Panc1 (cell line): ENCODE data around the gene AMIGO2. TPM values are rescaled to one million over a fixed set of nuclear protein-coding genes. Genes with fewer than 3 reads are reported as not detected.
"Not testable (repeated sequence)": the region's sequence is repeated elsewhere in the genome, so short reads cannot be mapped to it uniquely, and the experiment has no call there.

ENCODE experiments used
- ATAC-seq: fragments of 200-7000 bp; cut with Tn5 transposase; 2 replicates; pipeline ENCODE4 v1.9.1; 2020; ENCODE audit warnings: mild to moderate bottlenecking, moderate library complexity
- BruUV-seq: library from RNA; stranded (reverse); fragments of 400-500 nt; replicated peaks from 2 replicates; lab custom pipeline; 2021; lab: Mats Ljungman, UMichigan
- CTCF ChIA-PET: fragments of 300-600 bp; sonication (Branson Sonifier 250); formaldehyde crosslinking; loops from one replicate; lab custom pipeline; 2022; ENCODE audit warnings: antibody characterized with exemption; lab: Charles Lee
- POLR2A ChIA-PET: fragments of 300-600 bp; sonication (Branson Sonifier 250); formaldehyde crosslinking; loops from one replicate; lab custom pipeline; 2022; ENCODE audit warnings: antibody characterized with exemption; lab: Charles Lee
- DNase-seq: peaks from one replicate; pipeline ENCODE4 v3.0.0-alpha.2; 2010; ENCODE audit warnings: low read depth, low spot score
- H3K27ac ChIP-seq: 2 replicates; pipeline ENCODE4 v1.5.1; 2011; ENCODE audit warnings: mild to moderate bottlenecking, low read length, inconsistent platforms
- H3K27me3 ChIP-seq: fragments of 200-500 bp; sonication (Bioruptor generic); 2 replicates; pipeline ENCODE4 v1.6.0; 2014; ENCODE audit warnings: low read length, inconsistent platforms; ENCODE audit not compliant: control insufficient read depth, insufficient read depth
- H3K36me3 ChIP-seq: fragments of 200-500 bp; sonication (Bioruptor generic); 2 replicates; pipeline ENCODE4 v1.5.1; 2014; ENCODE audit warnings: inconsistent platforms, mild to moderate bottlenecking, low read length, moderate library complexity; ENCODE audit not compliant: control insufficient read depth, insufficient read depth
- H3K4me1 ChIP-seq: 2 replicates; pipeline ENCODE4 v1.5.1; 2011; ENCODE audit warnings: inconsistent platforms, mild to moderate bottlenecking, low read length, moderate library complexity; ENCODE audit not compliant: control insufficient read depth, insufficient read depth
- H3K4me3 ChIP-seq, 2 experiments: 2 replicates each; pipeline ENCODE4 v1.5.1; 2011 to 2012; ENCODE audit warnings: low read depth in 2 of 2, low read length in 2 of 2, mild to moderate bottlenecking in 2 of 2, inconsistent platforms in 1 of 2, moderate library complexity in 1 of 2
- H3K9me3 ChIP-seq: fragments of 200-500 bp; sonication (Bioruptor generic); 2 replicates; pipeline ENCODE4 v1.5.1; 2014; ENCODE audit warnings: low read depth, mild to moderate bottlenecking, inconsistent platforms, low read length, moderate library complexity; ENCODE audit not compliant: control insufficient read depth, insufficient read depth
- POLR2AphosphoS5 ChIP-seq: IDR thresholded peaks from 2 replicates; pipeline ENCODE4 v1.6.1; 2012; ENCODE audit warnings: mild to moderate bottlenecking, low read depth, low read length, moderate library complexity
- SIN3A ChIP-seq: IDR thresholded peaks from 2 replicates; pipeline ENCODE4 v1.6.1; 2012; ENCODE audit warnings: low read depth, mild to moderate bottlenecking, low read length, moderate library complexity, borderline replicate concordance; ENCODE audit not compliant: insufficient read depth
- TCF7L2 ChIP-seq: IDR thresholded peaks from 2 replicates; pipeline ENCODE4 v1.6.1; 2011; ENCODE audit warnings: mild to moderate bottlenecking, low read depth, low read length, inconsistent platforms
- in situ Hi-C: cut with HindIII; loops from 2 replicates; pipeline ENCODE4 v1.10.0; 2016; ENCODE audit warnings: low sequenced_read_pairs, low pct_unique_long_range_greater_than_20kb
- intact Hi-C: fragments of 100-400 bp; cut with micrococcal nuclease; formaldehyde crosslinking; loops from one replicate; pipeline ENCODE4 v1.10.0; 2022; ENCODE audit not compliant: unreplicated experiment
- total RNA-seq: library from RNA; stranded (reverse); gene quantifications from one replicate; pipeline ENCODE4 v1.2.1, GENCODE V29; 2021; ENCODE audit not compliant: unreplicated experiment
- TF ChIP-seq, protein P1 (sequence below), 2 experiments: IDR thresholded peaks; 2 replicates each; pipeline ENCODE4 v1.6.1; 2011 to 2012; ENCODE audit warnings: low read depth in 2 of 2, control low read depth in 1 of 2, low read length in 1 of 2, mild to moderate bottlenecking in 1 of 2, moderate library complexity in 1 of 2; ENCODE audit not compliant: insufficient read depth in 1 of 2
- TF ChIP-seq, protein P2 (sequence below): fragments of 450-650 bp; IDR thresholded peaks from 2 replicates; pipeline ENCODE4 v1.5.1; 2017; ENCODE audit warnings: mild to moderate bottlenecking

Gene AMIGO2
- total RNA-seq, 1 experiment from 2014 or later = 21.8 TPM

DNA sequence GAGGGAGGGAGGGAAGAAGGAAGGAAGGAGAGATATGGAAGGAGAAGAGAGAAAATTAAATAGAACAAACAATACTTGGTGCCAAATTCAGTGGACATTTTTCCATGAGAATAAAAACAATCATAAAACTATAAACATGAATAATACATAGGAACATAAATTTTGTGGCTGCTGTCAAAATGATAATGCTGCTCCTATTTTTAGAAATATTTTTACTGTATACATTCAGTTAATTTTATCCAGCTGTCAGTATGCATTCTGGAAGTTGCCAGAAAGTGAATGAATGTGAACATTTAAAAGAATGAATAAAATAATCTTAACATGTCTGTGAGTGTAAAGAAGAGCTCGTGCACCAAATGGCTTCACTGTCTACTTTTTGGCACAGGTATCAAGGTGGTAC is 14.2 kb downstream of the AMIGO2 start:
- CTCF ChIA-PET = no interaction called here
- no TSS peak for BruUV-seq
- no peak overlapping the region for H3K27ac ChIP-seq
- TF ChIP-seq, protein P1, sequence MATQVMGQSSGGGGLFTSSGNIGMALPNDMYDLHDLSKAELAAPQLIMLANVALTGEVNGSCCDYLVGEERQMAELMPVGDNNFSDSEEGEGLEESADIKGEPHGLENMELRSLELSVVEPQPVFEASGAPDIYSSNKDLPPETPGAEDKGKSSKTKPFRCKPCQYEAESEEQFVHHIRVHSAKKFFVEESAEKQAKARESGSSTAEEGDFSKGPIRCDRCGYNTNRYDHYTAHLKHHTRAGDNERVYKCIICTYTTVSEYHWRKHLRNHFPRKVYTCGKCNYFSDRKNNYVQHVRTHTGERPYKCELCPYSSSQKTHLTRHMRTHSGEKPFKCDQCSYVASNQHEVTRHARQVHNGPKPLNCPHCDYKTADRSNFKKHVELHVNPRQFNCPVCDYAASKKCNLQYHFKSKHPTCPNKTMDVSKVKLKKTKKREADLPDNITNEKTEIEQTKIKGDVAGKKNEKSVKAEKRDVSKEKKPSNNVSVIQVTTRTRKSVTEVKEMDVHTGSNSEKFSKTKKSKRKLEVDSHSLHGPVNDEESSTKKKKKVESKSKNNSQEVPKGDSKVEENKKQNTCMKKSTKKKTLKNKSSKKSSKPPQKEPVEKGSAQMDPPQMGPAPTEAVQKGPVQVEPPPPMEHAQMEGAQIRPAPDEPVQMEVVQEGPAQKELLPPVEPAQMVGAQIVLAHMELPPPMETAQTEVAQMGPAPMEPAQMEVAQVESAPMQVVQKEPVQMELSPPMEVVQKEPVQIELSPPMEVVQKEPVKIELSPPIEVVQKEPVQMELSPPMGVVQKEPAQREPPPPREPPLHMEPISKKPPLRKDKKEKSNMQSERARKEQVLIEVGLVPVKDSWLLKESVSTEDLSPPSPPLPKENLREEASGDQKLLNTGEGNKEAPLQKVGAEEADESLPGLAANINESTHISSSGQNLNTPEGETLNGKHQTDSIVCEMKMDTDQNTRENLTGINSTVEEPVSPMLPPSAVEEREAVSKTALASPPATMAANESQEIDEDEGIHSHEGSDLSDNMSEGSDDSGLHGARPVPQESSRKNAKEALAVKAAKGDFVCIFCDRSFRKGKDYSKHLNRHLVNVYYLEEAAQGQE (IDR thresholded peaks at IDR 0.05; ENCODE audit: insufficient read depth in 1 of 2, low read depth in 2 of 2, low read length in 1 of 2) = no peak
- TF ChIP-seq SIN3A (no peak), TCF7L2 (no peak), POLR2AphosphoS5 (no peak)
- TF ChIP-seq, protein P2, sequence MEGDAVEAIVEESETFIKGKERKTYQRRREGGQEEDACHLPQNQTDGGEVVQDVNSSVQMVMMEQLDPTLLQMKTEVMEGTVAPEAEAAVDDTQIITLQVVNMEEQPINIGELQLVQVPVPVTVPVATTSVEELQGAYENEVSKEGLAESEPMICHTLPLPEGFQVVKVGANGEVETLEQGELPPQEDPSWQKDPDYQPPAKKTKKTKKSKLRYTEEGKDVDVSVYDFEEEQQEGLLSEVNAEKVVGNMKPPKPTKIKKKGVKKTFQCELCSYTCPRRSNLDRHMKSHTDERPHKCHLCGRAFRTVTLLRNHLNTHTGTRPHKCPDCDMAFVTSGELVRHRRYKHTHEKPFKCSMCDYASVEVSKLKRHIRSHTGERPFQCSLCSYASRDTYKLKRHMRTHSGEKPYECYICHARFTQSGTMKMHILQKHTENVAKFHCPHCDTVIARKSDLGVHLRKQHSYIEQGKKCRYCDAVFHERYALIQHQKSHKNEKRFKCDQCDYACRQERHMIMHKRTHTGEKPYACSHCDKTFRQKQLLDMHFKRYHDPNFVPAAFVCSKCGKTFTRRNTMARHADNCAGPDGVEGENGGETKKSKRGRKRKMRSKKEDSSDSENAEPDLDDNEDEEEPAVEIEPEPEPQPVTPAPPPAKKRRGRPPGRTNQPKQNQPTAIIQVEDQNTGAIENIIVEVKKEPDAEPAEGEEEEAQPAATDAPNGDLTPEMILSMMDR = no peak
- no peak overlapping the region for H3K4me3 ChIP-seq
- no peaks in the 10 kb centered on the region for H3K36me3 ChIP-seq
- no peaks in the 10 kb centered on the region for H3K27me3 ChIP-seq
- DNase-seq (no peak), ATAC-seq (no peak)
- peaks cover 3% of the 10 kb centered on the region; the same call in 1 of the 2 replicates for H3K4me1 ChIP-seq
- in situ Hi-C loops = no loop called here
- H3K9me3 ChIP-seq = no peaks in the 10 kb centered on the region
- intact Hi-C loops = no loop called here
- POLR2A ChIA-PET = no interaction called here

DNA sequence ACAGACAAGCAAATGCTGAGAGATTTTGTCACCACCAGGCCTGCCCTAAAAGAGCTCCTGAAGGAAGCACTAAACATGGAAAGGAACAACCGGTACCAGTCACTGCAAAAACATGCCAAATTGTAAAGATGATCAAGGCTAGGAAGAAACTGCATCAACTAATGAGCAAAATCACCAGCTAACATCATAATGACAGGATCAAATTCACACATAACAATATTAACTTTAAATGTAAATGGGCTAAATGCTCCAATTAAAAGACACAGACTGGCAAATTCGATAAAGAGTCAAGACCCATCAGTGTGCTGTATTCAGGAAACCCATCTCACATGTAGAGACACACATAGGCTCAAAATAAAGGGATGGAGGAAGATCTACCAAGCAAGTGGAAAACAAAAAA is 21.1 kb downstream of the AMIGO2 start:
- BruUV-seq, DNase-seq, H3K4me1 ChIP-seq, H3K36me3 ChIP-seq, CTCF ChIA-PET, ATAC-seq, H3K4me3 ChIP-seq, intact Hi-C loops, H3K27me3 ChIP-seq, in situ Hi-C loops, H3K27ac ChIP-seq, H3K9me3 ChIP-seq, POLR2A ChIA-PET: not testable (repeated sequence)

DNA sequence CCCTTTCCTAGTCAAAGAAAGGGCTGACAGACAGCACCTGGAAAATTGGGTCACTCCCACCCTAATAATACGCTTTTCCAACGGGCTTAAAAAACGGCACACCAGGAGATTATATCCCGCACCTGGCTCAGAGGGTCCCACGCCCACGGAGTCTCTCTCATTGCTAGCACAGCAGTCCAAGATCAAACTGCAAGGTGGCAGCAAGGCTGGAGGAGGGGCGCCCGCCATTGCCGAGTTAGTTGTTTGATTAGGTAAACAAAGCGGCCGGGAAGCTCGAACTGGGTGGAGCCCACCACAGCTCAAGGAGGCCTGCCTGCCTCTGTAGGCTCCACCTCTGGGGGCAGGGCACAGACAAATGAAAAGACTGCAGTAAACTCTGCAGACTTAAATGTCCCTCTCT is 22.8 kb downstream of the AMIGO2 start:
- CTCF ChIA-PET, ATAC-seq: not testable (repeated sequence)

DNA sequence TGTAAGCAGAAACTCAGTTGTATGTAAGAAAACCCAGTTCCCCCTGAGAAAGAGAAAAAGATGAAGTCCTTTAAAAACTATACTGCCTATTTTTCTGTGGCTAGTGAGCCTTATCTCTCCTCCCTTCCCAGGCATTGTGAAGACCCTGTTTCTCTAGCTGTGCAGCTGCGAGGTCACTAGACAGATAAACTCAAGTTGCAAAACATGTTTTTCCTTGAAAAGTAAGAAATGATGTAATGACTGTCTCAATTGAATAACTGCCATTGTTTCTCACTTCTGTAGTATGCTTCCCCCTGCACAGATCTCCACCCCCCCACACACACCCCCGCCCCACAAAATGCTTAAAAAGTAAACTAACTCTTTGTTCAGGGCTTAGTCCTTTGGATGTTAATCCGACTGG is 23.9 kb downstream of the AMIGO2 start:
- H3K4me1 ChIP-seq, H3K4me3 ChIP-seq, H3K27ac ChIP-seq, intact Hi-C loops, in situ Hi-C loops, H3K36me3 ChIP-seq, POLR2A ChIA-PET, H3K9me3 ChIP-seq, ATAC-seq, H3K27me3 ChIP-seq, DNase-seq, BruUV-seq: not testable (repeated sequence)
- CTCF ChIA-PET = interaction anchor here (0.8 kb wide), 1 partner anchor 60 kb away, joined by 3 read pairs; no protein-coding TSS in a partner anchor

More for the DNA sequence above, 22.8 kb downstream of the AMIGO2 start:
- POLR2A ChIA-PET, H3K27me3 ChIP-seq, BruUV-seq, intact Hi-C loops, H3K9me3 ChIP-seq, H3K4me3 ChIP-seq, in situ Hi-C loops, H3K4me1 ChIP-seq, DNase-seq, H3K36me3 ChIP-seq, H3K27ac ChIP-seq: not testable (repeated sequence)
